C4-2B (cell line): ENCODE results near the gene DMTF1.

Source experiments
- ZFX ChIP-seq: fragments of 450-650 bp; IDR thresholded peaks from 2 replicates; pipeline ENCODE4 v1.6.1; 2017
- TF ChIP-seq, protein P1 (sequence below): fragments of 450-650 bp; conservative IDR thresholded peaks from 2 replicates; pipeline ENCODE4 v1.5.1; 2017; ENCODE audit warnings: mild to moderate bottlenecking

DNA sequence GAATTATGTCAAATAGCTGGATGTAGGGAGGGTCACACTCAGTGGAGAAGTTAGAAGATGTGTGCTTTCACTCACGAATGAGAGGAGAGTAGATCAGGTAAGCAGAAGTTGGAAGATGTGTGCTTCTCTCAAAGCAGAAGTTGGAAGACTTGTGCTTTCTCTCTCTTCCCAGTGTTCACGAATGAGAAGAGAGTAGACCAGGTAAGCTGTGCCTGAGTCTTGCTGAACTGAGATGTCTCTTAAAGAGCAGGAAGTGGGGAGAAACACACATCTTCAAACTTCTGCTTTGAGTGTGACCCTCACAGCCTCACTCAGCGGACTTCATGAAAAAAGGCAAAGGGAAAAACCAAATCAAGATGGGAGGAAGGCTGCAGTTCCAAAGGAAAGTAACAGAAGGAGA, 74.2 kb downstream of the DMTF1 start:
- TF ChIP-seq, protein P1, sequence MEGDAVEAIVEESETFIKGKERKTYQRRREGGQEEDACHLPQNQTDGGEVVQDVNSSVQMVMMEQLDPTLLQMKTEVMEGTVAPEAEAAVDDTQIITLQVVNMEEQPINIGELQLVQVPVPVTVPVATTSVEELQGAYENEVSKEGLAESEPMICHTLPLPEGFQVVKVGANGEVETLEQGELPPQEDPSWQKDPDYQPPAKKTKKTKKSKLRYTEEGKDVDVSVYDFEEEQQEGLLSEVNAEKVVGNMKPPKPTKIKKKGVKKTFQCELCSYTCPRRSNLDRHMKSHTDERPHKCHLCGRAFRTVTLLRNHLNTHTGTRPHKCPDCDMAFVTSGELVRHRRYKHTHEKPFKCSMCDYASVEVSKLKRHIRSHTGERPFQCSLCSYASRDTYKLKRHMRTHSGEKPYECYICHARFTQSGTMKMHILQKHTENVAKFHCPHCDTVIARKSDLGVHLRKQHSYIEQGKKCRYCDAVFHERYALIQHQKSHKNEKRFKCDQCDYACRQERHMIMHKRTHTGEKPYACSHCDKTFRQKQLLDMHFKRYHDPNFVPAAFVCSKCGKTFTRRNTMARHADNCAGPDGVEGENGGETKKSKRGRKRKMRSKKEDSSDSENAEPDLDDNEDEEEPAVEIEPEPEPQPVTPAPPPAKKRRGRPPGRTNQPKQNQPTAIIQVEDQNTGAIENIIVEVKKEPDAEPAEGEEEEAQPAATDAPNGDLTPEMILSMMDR = no peak
- TF ChIP-seq ZFX = no peak
